Bone marrow (tissue), 2 donors: ENCODE data around the gene NCL.
A peak's percentile ranks its signal among the peaks of the same experiment; 100 is the strongest.
"Not testable (repeated sequence)": the region's sequence is repeated elsewhere in the genome, so short reads cannot be mapped to it uniquely, and the experiment has no call there.

Source experiments
- DNase-seq, 2 donors: peaks; one replicate each; lab custom pipeline; 2025; lab: John Stamatoyannopoulos, UW

Gene NCL

GRCh38 chr2:231430437-231430836, 33.8 kb downstream of the NCL start:
- not testable (repeated sequence) for DNase-seq

GRCh38 chr2:231429901-231430300, 34.4 kb downstream of the NCL start:
- DNase-seq = no peak

GRCh38 chr2:231429152-231429551, 35.1 kb downstream of the NCL start:
- DNase-seq = no peak

GRCh38 chr2:231427116-231427515, 37.2 kb downstream of the NCL start:
- DNase-seq = no peak

- DNase-seq = no peak
Observed at GRCh38 chr2:231425811-231426703, 38.2 kb downstream of the NCL start.

- no peak for DNase-seq
Observed at GRCh38 chr2:231425291-231425810, 38.9 kb downstream of the NCL start.

GRCh38 chr2:231423176-231423575, 41.1 kb downstream of the NCL start:
- no peak for DNase-seq

GRCh38 chr2:231422056-231422455, 42.2 kb downstream of the NCL start:
- no peak for DNase-seq

GRCh38 chr2:231421051-231421580, 43.2 kb downstream of the NCL start:
- DNase-seq = no peak

GRCh38 chr2:231418820-231419640, 45.3 kb downstream of the NCL start:
- DNase-seq = no peak

GRCh38 chr2:231415029-231415428, 49.3 kb downstream of the NCL start:
- no peak for DNase-seq

GRCh38 chr2:231413921-231414476, 50.3 kb downstream of the NCL start:
- no peak for DNase-seq

- no peak for DNase-seq
Observed at GRCh38 chr2:231413456-231413855, 50.8 kb downstream of the NCL start.

GRCh38 chr2:231412618-231412963, 51.7 kb downstream of the NCL start:
- DNase-seq = no peak

- peak; percentile 12 to 31 for DNase-seq
Observed at GRCh38 chr2:231411831-231412617, 52.3 kb downstream of the NCL start.

- no peak for DNase-seq
Observed at GRCh38 chr2:231411237-231411636, 53.0 kb downstream of the NCL start.

- no peak for DNase-seq
Observed at GRCh38 chr2:231410293-231411004, 53.8 kb downstream of the NCL start.

- DNase-seq = no peak
Observed at GRCh38 chr2:231409776-231410175, 54.5 kb downstream of the NCL start.

- DNase-seq = not testable (repeated sequence)
Observed at GRCh38 chr2:231408304-231408703, 56.0 kb downstream of the NCL start.

- not testable (repeated sequence) for DNase-seq
Observed at GRCh38 chr2:231407686-231408085, 56.6 kb downstream of the NCL start.
